ENCODE data around the gene IFFO2. TPM values are rescaled to one million over a fixed set of nuclear protein-coding genes. Genes with fewer than 3 reads are reported as not detected.
A peak's percentile ranks its signal among the peaks of the same experiment; 100 is the strongest.

IFFO2 gene
- polyA plus RNA-seq, 3 donors from 2014 or later: 1.9 to 3.9 (median 3.2) TPM

DNA sequence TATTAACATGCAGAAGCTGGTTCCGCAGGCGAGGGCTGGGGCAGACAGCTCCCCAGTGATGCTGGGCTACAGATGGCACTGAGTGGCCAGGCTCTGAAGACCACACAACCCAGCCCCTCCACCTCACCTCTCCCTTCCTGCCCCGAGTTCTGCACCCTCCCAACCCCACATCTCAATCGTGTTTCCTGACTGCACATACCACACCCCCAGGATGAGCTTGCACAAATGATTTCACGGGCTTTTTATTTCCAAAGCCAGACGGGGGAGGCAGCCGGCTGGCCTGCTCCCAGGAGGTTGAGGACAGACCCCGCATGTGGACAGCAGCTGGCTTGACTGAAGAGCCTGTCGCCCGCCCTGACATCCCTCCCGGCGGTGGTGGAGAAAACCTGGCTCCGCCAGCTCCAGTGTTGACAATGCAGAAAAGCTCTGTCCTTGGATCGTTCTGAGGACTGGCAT is 32.7 kb downstream of the IFFO2 start:
- Mint-ChIP-seq H3K27ac (peak overlapping the region; percentile 72 to 95 (median 88)), H3K27me3 (ENCODE audit: low read depth in 3 of 3) (peaks cover 12 to 17% (median 17%) of the 10 kb centered on the region in 3 donors), H3K36me3 (peaks cover 3 to 4% (median 3%) of the 10 kb centered on the region in 3 donors), H3K9me3 (no peaks in the 10 kb centered on the region), H3K4me1 (peaks cover 67 to 72% of the 10 kb centered on the region in 2 donors), H3K4me3 (peak overlapping the region; percentile 52 to 84 (median 78))
- DNase-seq: peak; percentile 47 to 52 (median 48)

DNA sequence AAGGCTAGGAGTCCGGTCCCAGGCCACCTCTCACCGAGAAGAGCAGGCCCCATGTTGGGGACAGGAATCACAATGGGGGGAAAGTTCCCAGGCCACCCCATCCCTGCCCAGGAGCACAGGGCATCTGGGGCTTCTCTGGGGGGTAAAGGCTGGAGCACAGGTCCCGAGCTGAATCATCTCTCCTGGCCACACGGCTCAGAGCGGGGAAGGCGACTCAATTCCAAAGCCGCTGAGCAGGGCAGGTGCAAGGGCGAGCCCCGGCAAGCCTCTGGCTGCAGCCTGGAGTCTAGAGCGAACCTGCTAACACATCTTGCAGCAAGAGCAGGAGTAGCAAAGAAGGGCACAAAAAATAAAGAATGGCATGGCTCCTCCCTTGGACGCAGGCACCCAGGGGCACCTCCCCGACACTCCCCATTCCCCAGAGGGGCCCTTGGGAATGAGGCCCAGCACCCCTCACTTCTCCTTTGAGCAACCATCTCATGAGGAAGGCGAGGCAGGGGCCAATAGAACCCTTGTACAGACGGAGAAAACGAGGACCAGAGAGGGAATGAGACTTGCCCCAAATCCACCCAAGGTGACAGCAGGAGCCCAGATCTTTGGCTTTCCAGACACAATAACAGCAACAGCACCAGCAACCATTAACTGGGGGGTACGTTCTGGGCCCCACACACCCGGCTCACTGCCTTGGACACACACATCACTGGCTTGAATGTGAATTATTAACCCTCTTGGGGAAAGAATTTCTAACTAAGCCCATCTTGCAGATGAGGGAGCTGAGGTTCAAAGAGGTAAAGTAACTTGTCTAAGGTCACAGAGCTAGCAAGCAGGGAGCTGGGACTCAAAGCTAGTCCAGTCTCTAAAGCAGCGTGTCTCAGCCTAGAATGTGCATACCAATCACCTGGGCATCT is 33.4 kb downstream of the IFFO2 start:
- Mint-ChIP-seq H3K27ac (peak overlapping the region; percentile 72 to 95 (median 88)), H3K4me1 (peaks cover 60 to 65% of the 10 kb centered on the region in 2 donors), H3K9me3 (no peaks in the 10 kb centered on the region), H3K36me3 (peaks cover 3 to 4% (median 3%) of the 10 kb centered on the region in 3 donors), H3K27me3 (ENCODE audit: low read depth in 3 of 3) (peaks cover 10 to 17% (median 17%) of the 10 kb centered on the region in 3 donors), H3K4me3 (peak overlapping the region; percentile 52 to 84 (median 78))
- DNase-seq: no peak

DNA sequence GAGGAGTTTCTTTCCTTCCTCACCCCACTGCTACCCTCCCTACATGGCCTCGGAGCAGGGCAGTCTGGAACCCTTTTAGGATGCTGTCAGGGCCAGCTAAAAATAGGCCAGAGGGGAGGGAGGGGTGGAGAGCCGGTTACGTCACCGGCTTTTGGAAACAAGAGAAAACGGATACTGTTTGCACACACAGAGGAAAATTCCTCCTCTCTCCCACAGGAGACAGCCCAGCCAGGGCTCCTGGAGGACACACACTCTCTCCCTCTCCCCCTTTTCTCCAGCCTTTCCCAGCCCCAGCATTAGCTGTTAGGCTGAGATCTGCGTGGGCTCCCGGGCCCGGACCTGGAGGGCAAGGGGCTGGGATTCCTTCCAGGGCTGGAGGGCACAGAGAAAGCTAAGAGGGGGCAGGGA is 34.2 kb downstream of the IFFO2 start:
- H3K4me1 Mint-ChIP-seq: peaks cover 52 to 58% of the 10 kb centered on the region in 2 donors
- peaks cover 3 to 4% (median 3%) of the 10 kb centered on the region in 3 donors for H3K36me3 Mint-ChIP-seq
- H3K27me3 Mint-ChIP-seq (ENCODE audit: low read depth in 3 of 3): peaks cover 10 to 15% (median 12%) of the 10 kb centered on the region in 3 donors
- no peak for DNase-seq
- H3K27ac Mint-ChIP-seq: peak overlapping the region in 2 of 6 donors; percentile 28 to 82
- H3K9me3 Mint-ChIP-seq: no peaks in the 10 kb centered on the region
- H3K4me3 Mint-ChIP-seq: no peak overlapping the region

- H3K9me3 Mint-ChIP-seq: no peaks in the 10 kb centered on the region
- no peak for DNase-seq
- H3K27ac Mint-ChIP-seq: peak overlapping the region in 3 of 6 donors; percentile 28 to 82 (median 65)
- H3K36me3 Mint-ChIP-seq: peaks cover 3 to 4% (median 3%) of the 10 kb centered on the region in 3 donors
- H3K4me3 Mint-ChIP-seq: no peak overlapping the region
- H3K27me3 Mint-ChIP-seq (ENCODE audit: low read depth in 3 of 3): peaks cover 8 to 14% (median 10%) of the 10 kb centered on the region in 3 donors
- H3K4me1 Mint-ChIP-seq: peaks cover 46 to 55% of the 10 kb centered on the region in 2 donors
These were observed 34.8 kb downstream of the IFFO2 start for GRCh38 chr1:18921516-18922251.

DNA sequence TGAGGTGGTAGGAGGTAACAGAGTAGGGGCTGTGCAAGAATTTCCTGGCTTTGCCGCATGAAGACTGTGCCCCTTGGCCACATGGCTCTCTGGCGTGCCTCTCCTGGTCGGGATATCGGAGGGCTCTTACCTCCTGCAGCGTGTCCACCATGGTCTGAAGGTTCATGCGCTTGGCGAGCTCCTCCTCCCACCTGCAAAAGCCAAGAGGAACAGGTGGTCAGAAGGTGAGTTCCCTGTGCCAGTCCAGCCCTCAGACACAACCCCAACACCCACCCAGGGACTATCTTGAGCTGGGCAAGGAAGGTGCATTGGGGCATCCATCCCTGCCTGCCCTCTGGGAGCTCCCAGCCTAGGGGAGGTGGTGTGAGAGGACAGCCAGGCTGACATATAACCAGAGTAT is 35.5 kb downstream of the IFFO2 start:
- Mint-ChIP-seq H3K36me3 (peaks cover 3 to 4% (median 3%) of the 10 kb centered on the region in 3 donors), H3K4me3 (no peak overlapping the region), H3K9me3 (no peaks in the 10 kb centered on the region), H3K4me1 (peaks cover 40 to 47% of the 10 kb centered on the region in 2 donors), H3K27ac (no peak overlapping the region), H3K27me3 (ENCODE audit: low read depth in 3 of 3) (peaks cover 5 to 10% (median 5%) of the 10 kb centered on the region in 3 donors)
- DNase-seq: no peak

DNA sequence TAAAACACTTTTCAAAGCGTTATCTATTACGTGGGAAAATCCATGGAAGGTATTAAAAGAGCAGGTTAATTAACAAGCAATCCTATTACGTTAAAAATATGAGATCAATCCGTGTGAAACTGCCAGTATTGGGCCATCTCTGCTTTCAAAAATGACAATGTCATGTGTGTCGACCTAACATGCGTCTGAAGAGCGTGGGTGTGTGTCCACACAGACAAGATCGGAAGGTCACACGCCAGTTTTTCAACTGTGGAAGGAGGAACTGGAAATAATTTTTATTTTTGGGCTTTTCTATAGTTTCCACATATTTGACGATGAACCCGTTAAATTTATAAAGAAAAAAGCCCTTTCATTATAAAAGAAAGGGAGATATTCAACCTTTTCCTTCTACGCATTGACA is 36.5 kb downstream of the IFFO2 start:
- Mint-ChIP-seq H3K4me1 (peaks cover 30 to 40% of the 10 kb centered on the region in 2 donors), H3K27me3 (ENCODE audit: low read depth in 3 of 3) (peaks cover 2 to 8% (median 5%) of the 10 kb centered on the region in 3 donors), H3K36me3 (no peaks in the 10 kb centered on the region), H3K9me3 (no peaks in the 10 kb centered on the region), H3K27ac (peak overlapping the region in 2 of 6 donors; percentile 17 to 21), H3K4me3 (no peak overlapping the region)
- no peak for DNase-seq

GRCh38 chr1:18919197-18919905 is 37.1 kb downstream of the IFFO2 start:
- H3K27me3 Mint-ChIP-seq (ENCODE audit: low read depth in 3 of 3): peaks cover 2 to 6% (median 5%) of the 10 kb centered on the region in 3 donors
- peaks cover 26 to 34% of the 10 kb centered on the region in 2 donors for H3K4me1 Mint-ChIP-seq
- H3K4me3 Mint-ChIP-seq: no peak overlapping the region
- peak overlapping the region in 2 of 6 donors; percentile 21 to 28 for H3K27ac Mint-ChIP-seq
- no peaks in the 10 kb centered on the region for H3K36me3 Mint-ChIP-seq
- no peaks in the 10 kb centered on the region for H3K9me3 Mint-ChIP-seq
- no peak for DNase-seq

GRCh38 chr1:18918417-18918816 is 38.1 kb downstream of the IFFO2 start:
- Mint-ChIP-seq H3K27ac (no peak overlapping the region), H3K4me3 (no peak overlapping the region), H3K4me1 (peaks cover 21 to 24% of the 10 kb centered on the region in 2 donors), H3K27me3 (ENCODE audit: low read depth in 3 of 3) (peaks cover 2 to 5% (median 2%) of the 10 kb centered on the region in 3 donors), H3K9me3 (no peaks in the 10 kb centered on the region), H3K36me3 (no peaks in the 10 kb centered on the region)
- no peak for DNase-seq

GRCh38 chr1:18917071-18917799 is 39.2 kb downstream of the IFFO2 start:
- peak overlapping the region in 2 of 6 donors; percentile 24 to 57 for H3K27ac Mint-ChIP-seq
- H3K27me3 Mint-ChIP-seq (ENCODE audit: low read depth in 3 of 3): peaks cover 0 to 5% (median 2%) of the 10 kb centered on the region in 3 donors
- no peak overlapping the region for H3K4me3 Mint-ChIP-seq
- no peak for DNase-seq
- H3K4me1 Mint-ChIP-seq: peaks cover 17 to 20% of the 10 kb centered on the region in 2 donors
- H3K9me3 Mint-ChIP-seq: no peaks in the 10 kb centered on the region
- peaks cover 0 to 3% (median 0%) of the 10 kb centered on the region in 3 donors for H3K36me3 Mint-ChIP-seq

DNA sequence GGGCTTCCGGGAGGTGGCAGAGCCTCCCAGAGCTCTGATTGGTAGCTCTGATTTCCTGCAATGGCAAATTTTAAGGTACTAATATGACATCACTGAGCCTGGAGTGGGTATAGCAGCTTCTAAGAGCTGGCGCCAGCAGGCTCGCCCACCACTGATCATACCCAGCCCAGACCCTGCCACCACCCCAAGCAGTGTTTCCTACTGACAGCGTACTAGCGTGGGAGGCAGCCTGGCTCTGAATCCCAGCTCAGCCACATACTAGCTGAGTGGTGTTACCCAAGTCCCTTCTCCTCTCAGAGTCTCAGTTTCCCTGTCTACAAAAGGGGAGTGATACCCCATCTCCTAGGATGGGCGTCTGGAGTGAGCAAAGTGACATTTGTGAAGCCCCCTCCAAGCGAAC is 41.1 kb downstream of the IFFO2 start:
- H3K9me3 Mint-ChIP-seq: no peaks in the 10 kb centered on the region
- H3K27ac Mint-ChIP-seq: peak overlapping the region in 1 of 6 donors; percentile 39
- H3K27me3 Mint-ChIP-seq (ENCODE audit: low read depth in 3 of 3): peaks cover 0 to 5% (median 4%) of the 10 kb centered on the region in 3 donors
- DNase-seq: no peak
- peaks cover 6 to 12% (median 8%) of the 10 kb centered on the region in 3 donors for H3K36me3 Mint-ChIP-seq
- no peak overlapping the region for H3K4me3 Mint-ChIP-seq
- peaks cover 8 to 18% of the 10 kb centered on the region in 2 donors for H3K4me1 Mint-ChIP-seq

DNA sequence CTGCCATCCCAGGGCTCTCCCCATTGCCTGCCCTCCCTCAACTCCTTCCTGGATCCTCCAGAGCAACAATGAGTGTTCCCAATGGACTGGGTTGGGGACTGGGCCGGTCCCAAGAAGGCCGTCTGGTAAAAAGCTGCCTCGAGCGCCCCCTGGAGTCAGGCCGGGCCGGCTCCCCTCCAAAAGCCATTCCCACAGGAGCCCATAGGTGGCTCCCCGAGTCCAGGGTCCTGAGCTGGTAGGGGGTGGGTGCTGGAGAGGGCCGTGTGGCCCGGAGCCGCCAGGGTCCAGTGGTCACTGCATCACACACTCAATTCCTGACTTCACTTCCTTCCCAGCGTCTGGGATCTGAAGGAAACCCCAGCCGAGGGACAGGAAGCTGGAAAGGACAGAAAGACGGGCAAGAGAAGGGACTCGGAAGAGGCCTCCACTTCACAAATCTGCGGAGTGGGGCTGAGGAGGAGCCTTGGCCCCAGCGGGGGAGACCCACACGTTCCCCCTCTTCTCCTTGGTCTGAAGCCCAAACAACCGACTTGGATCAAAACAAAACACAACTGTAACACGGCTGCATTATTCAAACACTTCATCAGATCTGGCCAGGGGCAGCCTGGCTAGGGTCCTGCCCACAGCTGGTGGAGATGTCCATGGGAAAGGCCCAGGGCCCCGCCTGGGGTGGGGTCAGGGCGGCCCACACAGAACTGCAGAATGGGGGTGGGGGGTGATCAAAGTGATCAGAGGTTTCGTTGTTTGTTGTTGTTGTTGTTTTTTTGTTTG is 43.2 kb downstream of the IFFO2 start:
- Mint-ChIP-seq H3K4me3 (no peak overlapping the region), H3K27me3 (ENCODE audit: low read depth in 3 of 3) (peaks cover 0 to 5% (median 4%) of the 10 kb centered on the region in 3 donors), H3K4me1 (peaks cover 12 to 18% of the 10 kb centered on the region in 2 donors), H3K27ac (peak overlapping the region in 5 of 6 donors; percentile 31 to 82 (median 44)), H3K36me3 (peaks cover 8 to 24% (median 14%) of the 10 kb centered on the region in 3 donors), H3K9me3 (no peaks in the 10 kb centered on the region)
- DNase-seq: peak; percentile 65 to 70 (median 68)

DNA sequence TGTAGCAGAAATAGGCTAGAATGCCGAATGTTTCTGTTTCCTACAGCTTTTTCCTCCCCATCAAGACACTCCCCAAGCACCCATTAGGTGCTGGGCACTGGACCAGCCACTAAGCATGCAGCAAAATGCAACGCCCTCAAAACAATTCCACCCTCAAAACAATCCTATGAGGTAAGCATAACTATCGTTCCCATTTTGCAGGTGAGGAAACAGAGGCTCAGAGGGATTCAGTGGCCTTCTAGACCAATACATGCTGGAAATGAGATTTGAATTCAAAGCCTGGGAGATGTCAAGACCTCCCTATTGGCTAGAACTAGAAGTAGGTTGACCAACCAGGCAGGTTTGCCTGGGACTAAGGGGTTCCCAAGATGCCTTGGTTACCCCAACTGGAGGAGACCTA is 43.9 kb downstream of the IFFO2 start:
- no peak for DNase-seq
- Mint-ChIP-seq H3K27me3 (ENCODE audit: low read depth in 3 of 3) (peaks cover 0 to 6% (median 5%) of the 10 kb centered on the region in 3 donors), H3K4me3 (no peak overlapping the region), H3K36me3 (peaks cover 8 to 24% (median 14%) of the 10 kb centered on the region in 3 donors), H3K4me1 (peaks cover 19 to 25% of the 10 kb centered on the region in 2 donors), H3K9me3 (no peaks in the 10 kb centered on the region), H3K27ac (peak overlapping the region in 1 of 6 donors; percentile 30)

Data from immature natural killer cell (primary cell).